ENCODE data around the gene TYRO3.
"Not testable (repeated sequence)": the region's sequence is repeated elsewhere in the genome, so short reads cannot be mapped to it uniquely, and the experiment has no call there.

Gene TYRO3

DNA sequence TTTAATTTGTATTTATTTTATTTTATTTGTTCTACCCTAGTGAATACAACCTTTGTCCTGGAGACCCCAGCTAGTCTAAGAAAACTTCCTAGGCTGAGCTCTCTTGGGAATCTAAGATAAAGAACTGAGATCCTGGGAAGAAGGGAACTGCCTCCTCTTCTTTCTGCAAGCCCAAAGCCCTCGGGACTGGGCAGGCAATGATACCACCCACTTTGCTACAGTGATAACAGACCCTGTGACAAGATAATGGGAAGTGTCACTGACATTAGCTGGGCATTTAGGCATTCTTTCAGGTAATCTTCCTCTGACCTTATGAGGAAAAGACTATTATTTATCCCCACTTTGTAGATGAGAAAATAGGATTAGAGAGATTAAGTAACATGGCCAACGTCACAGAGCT lies 15.1 kb downstream of the TYRO3 start:
- no peak for DNase-seq (ENCODE audit: low read depth)

DNA sequence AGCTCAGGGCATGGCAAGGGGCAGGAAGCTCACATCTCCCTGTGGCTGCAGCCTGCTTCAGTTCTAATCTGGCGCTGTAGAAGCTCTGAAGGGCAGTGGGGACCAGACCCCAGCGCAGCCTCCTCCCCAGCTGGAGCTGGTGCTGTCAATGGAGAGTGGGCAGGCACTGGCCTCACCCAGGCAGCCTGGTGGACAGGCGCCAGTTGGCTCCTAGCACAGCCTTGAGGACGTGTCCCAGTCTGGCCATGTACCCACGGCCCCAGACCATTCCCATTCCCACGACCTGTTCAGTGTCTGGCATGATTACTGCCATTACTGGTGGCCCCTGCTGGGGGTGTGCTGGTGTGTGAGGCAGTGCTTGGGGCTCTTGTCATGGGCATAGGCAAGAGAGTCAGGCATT lies 16.3 kb downstream of the TYRO3 start:
- DNase-seq (ENCODE audit: low read depth): no peak

DNA sequence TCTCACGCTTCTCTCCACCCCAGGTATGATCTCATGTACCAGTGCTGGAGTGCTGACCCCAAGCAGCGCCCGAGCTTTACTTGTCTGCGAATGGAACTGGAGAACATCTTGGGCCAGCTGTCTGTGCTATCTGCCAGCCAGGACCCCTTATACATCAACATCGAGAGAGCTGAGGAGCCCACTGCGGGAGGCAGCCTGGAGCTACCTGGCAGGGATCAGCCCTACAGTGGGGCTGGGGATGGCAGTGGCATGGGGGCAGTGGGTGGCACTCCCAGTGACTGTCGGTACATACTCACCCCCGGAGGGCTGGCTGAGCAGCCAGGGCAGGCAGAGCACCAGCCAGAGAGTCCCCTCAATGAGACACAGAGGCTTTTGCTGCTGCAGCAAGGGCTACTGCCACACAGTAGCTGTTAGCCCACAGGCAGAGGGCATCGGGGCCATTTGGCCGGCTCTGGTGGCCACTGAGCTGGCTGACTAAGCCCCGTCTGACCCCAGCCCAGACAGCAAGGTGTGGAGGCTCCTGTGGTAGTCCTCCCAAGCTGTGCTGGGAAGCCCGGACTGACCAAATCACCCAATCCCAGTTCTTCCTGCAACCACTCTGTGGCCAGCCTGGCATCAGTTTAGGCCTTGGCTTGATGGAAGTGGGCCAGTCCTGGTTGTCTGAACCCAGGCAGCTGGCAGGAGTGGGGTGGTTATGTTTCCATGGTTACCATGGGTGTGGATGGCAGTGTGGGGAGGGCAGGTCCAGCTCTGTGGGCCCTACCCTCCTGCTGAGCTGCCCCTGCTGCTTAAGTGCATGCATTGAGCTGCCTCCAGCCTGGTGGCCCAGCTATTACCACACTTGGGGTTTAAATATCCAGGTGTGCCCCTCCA lies 19.1 kb downstream of the TYRO3 start:
- no peak for DNase-seq (ENCODE audit: low read depth)

DNA sequence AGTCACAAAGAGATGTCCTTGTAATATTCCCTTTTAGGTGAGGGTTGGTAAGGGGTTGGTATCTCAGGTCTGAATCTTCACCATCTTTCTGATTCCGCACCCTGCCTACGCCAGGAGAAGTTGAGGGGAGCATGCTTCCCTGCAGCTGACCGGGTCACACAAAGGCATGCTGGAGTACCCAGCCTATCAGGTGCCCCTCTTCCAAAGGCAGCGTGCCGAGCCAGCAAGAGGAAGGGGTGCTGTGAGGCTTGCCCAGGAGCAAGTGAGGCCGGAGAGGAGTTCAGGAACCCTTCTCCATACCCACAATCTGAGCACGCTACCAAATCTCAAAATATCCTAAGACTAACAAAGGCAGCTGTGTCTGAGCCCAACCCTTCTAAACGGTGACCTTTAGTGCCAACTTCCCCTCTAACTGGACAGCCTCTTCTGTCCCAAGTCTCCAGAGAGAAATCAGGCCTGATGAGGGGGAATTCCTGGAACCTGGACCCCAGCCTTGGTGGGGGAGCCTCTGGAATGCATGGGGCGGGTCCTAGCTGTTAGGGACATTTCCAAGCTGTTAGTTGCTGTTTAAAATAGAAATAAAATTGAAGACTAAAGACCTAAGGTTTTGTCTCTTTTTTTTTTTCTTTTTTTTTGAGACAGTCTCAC lies 19.8 kb downstream of the TYRO3 start:
- no peak for DNase-seq (ENCODE audit: low read depth)

DNA sequence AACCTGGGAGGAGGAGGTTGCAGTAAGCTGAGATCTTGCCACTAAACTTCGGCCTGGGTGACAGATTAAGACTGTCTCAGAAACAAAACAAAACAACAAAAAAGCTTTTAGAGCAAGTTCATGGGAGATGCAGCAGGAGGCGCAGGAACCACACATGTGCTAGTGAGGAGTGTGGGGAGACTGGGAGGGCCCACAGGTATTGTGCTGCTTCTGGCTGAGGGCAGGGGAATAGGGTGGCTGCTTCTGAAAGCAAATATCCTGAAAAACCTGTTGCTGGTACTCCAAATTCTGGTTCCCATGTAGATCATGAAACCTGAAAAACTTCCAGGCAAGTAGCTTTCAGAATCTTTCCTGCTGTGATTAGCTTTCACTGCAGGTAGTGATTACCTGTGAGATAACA lies 22.1 kb downstream of the TYRO3 start:
- DNase-seq (ENCODE audit: low read depth): no peak

DNA sequence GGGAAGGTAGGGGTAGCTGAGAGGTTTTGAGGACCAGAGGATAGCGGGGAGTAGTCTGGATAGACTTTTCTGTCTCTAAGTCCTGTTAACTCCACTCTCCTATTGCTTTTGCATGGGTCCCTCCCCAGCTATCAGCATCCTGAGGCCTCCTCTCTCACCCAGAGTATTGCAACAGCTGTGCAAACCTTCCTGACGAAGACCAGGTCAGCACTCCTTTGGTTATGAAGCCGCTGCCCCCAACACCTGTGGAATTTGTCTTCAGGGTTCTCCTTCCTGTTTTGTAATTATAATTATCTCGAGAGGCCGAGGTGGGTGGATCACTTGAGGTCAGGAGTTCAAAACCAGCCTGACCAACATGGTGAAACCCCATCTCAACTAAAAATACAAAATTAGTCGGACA lies 24.8 kb downstream of the TYRO3 start:
- DNase-seq (ENCODE audit: low read depth): no peak

DNA sequence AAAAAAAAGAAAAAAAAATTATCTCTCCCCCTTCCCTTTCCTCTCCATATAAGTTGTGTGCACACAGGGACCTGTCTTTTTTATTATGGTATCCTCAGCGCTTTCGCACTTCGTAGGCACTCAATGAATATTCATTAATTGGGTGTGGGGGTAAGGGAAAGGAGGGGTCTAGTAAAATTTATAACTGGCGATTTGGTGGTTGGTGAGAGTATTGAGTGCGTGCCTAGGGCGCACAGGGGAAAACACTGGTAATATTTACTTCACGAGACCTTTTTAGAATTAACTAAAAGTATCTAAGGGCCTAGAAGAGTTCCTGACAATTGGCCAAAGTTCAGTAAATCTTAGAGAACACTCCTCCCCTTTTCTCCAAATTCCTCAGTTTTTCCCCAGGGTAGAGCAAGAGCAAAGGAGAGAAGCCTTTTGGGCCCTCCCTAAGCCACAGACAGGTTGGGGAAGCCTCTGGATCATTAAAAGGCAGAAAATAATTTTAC lies 25.7 kb downstream of the TYRO3 start:
- no peak for DNase-seq (ENCODE audit: low read depth)

DNA sequence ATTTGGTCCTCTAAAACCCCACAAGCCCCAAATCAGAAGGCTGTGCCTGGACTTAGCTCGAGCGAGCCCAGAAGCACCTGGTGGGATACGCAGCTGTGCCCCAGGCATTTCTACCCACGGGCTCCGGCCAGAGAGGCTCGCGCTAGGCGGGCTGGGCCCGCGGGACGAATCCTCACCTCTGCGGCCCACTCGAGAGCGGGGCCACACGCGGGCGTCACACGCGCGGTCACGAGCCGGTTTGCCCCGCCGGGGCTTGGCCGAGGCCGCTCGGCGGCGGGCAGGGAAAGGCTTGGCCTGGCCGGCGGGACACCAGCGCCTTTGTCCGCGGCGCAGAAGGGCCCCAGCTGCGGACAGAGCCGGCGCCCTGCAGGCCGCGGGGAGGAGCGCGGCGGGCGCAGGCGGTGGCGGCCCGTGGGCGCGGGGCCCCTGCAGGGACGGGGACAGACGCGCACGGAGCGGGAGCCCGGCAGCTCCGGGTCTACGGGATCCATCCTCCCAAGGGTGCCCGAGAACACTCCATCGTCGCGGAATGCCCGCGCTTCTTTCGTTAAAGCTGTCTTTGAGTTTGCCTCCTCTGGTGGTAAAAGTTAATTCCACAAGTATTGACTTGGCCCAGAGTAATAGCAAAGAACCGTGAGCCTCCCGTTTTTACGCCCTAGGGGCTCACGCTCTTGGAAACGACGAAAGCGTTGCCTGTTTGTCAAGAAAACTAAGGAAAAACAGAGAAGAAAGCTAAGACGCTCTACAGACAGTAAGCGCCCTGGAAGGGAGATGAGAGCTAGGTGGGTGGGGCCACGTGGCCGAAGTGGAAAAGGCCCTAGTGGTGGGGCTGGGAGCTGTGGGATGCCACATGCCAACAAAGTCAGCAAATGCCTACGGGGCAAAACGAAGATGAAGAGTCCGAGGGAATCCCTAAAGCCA lies 26.4 kb downstream of the TYRO3 start:
- DNase-seq (ENCODE audit: low read depth): peak; percentile 35

DNA sequence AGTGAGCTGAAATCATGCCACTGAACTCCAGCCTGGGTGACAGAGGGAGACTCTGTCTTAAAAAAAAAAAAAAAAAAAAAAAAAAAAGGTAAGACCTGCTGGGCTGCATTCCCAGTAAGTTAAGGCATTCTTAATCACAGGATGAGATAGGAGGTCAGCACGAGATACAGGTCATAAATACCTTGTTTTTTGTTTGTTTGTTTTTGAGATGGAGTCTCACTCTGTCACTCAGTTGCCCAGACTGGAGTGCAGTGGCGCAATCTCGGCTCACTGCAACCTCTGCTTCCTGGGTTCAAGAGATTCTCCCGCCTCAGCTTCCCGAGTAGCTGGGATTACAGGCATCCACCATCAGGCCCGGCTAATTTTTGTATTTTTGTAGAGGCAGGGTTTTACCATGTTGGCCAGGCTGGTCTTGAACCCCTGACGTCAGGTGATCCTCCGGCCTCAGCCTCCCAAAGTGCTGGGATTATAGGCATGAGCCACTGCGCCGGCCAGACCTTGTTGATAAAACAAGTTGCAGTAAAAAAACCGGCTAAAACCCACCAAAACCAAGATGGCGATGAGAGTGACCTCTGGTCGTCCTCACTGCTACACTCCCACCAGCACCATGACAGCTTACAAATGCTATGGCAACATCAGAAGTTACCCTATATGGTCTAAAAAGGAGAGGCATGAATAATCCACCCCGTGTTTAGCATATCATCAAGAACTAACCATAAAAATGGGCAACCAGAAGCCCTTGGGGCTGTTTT lies 27.7 kb downstream of the TYRO3 start:
- DNase-seq (ENCODE audit: low read depth): not testable (repeated sequence)

DNA sequence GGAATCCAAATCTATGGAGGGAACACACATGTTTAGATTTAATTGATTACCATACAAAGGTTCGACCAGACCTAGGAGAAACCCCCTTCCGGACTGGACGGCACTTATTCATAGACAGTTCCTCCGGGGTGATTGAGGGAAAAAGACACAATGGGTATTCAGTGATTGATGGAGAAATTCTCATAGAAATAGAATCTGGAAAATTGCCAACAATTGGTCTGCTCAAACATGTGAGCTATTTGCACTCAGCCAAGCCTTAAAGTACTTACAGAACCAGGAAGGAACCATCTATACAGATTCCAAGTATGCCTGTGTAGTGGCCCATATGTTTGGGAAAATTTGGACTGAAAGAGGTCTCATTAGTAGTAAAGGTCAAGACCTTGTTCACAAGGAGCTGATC lies 30.0 kb downstream of the TYRO3 start:
- DNase-seq (ENCODE audit: low read depth): not testable (repeated sequence)

DNA sequence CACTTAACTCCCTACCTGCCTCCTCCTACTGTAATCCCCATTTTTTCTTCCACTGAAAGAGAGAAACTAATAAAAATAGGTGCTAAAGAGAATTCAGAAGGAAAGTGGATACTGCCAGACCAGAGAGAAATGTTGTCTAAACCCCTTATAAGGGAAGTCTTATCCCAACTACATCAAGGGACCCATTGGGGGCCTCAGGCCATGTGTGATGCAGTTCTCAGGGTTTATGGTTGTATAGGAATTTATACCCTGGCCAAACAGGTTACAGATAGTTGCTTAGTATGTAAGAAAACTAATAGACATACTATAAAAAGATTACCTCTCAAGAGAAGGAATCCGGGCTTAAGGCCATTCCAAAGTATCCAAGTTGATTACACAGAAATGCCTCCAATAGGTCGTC lies 30.6 kb downstream of the TYRO3 start:
- DNase-seq (ENCODE audit: low read depth): not testable (repeated sequence)

DNA sequence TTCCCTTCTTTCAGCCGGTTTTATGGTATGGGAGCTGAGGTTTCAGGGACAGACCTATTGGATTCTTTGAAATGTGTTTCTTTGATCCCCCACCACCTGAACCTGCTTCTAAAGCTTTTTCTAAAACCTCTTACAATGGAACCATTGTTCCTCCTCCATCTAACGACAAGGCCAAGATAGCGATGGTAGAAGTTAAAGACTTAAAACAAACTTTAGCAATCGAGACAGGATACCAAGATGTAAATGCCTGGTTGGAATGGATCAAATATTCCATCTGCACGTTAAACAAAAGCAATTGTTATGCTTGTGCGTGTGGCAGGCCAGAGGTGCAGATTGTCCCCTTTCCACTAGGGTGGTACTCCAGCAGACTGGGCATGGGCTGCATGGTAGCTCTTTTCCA lies 32.2 kb downstream of the TYRO3 start:
- DNase-seq (ENCODE audit: low read depth): not testable (repeated sequence)

DNA sequence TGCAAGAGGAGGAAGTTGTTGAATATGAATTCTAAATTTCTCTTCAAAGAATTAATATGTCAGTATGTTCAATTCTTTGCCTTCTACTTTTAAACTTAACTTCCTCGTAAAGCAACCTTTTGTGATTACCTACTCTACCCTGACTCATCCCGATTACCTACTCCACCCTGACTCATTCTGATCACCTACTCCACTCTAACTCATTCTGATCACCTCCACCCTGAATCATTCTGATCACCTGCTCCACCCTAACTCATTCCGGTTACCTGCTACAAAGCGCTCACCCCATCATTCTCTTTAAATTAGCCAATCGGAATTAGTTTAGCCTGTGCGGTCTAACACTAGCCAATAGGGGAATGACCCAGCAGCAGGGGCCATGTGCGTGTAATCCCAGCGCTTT lies 33.7 kb downstream of the TYRO3 start:
- not testable (repeated sequence) for DNase-seq (ENCODE audit: low read depth)

DNA sequence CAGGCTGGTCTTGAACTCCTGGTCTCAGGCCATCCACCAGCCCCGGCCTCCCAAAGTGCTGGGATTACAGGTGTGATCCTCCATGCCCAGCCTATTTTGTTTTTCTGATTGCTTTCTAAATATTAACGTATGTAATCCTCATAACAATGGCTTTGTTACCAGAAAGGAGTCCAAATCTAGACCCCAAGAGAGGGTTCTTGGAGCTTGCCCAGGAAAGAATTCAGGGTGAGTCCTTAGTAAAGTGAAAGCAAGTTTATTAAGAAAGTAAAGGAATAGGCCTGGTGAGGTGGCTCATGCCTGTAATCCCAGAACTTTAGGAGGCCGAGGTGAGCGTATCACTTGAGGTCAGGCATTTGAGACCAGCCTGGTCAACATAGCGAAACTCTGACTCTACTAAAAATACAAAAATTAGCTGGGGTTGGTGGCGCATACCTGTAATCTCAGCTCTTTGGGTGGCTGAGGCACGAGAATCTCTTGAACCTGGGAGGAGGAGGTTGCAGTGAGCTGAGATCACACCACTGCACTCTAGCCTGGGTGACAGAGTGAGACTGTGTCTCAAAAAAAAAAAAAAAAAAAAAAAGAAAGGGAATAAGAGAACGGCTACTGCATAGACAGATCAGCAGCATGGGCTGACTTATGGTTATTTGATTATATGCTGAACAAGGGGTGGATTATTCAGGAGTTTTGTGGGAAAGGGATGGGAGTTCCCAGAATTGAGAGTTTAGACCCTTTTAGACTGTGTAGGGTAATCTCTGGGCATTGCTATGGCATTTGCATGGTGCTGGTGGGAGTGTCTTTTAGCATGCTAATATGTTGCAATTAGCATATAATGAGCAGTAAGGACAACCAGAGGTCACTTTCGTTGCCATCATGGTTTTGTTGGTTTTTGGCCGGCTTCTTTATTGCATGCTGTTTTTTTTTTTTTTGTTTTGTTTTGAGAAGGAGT lies 36.1 kb downstream of the TYRO3 start:
- DNase-seq (ENCODE audit: low read depth): no peak

DNA sequence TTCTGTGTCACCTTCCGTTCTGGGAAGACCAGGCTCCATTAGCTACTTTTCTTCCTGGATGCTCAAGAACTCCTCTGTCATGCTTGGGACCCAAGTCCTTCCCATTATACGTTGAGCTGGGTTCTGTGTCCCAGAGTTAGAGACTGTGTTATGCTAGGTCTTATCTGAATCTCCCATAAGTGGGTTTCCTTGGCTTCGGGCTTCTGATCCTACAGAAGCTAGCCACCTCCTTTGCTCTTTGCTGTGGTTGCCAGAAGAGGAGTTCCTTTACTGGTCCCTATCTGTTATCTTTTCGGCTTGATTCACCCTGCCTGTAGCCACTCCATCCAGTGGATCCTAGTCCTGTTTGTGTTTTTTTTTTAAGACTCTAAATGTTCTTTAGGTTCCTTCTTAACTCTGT lies 38.0 kb downstream of the TYRO3 start:
- no peak for DNase-seq (ENCODE audit: low read depth)

DNA sequence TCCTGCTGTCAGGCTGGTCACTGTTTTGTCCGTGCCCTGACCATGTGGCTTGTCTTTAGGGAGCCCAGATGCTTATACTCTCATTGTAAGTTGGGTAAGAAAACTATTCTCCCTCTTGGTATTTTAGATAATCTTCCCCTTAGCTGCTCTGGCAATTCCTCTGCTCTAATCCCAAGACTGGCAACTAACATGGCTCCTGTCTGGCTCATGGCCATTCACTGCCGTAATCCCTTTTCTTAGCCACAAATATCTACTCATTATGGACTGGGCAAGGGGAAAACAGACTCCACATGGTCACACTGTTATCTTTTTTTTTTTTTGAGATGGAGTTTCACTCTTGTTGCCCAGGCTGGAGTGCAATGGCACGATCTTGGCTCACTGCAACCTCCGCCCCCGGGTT lies 38.8 kb downstream of the TYRO3 start:
- DNase-seq (ENCODE audit: low read depth): no peak

DNA sequence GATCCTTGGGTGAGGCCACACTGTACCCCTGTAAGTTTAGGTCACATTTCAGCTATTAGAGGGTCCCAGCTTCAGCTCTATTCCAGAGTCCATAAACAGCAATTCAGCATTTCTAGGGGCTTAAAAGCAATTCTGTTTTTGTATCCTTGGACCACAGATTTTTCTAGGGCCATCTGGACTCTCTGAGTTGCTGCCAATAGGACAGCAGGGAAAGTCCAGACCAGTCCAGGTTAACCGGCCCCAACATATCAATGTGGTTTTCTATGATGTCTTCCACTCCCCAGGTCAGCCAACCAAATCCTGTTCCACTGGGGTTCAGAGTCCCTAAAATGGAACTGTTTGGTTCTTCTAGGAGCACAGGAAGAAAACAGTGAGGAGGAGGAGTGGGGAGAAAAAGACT lies 40.0 kb downstream of the TYRO3 start:
- no peak for DNase-seq (ENCODE audit: low read depth)

DNA sequence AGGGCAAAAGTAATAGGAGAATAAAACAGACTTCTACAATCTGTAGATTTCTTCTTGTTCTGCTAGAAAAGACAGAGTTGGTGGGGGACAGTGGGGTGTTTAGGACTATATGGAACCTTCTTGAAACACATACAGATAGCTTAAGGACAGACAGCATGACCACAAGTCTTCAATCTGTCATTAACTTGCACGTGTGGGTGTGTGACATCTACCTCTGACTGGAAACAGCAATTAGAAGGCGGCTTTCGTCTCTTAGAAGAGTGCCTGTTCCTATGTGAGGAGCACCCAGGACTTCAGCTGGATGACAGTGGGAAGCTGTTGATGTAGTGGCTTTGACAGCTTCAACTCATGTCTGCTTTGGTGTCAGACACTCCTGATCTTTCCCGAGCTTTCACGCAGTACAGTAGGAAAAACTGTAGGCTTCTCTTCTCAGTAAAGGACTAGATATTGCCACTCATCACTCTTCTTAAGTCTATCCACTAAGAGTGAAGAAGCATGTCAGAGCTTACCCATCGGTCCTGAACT lies 44.5 kb downstream of the TYRO3 start:
- DNase-seq (ENCODE audit: low read depth): no peak

DNA sequence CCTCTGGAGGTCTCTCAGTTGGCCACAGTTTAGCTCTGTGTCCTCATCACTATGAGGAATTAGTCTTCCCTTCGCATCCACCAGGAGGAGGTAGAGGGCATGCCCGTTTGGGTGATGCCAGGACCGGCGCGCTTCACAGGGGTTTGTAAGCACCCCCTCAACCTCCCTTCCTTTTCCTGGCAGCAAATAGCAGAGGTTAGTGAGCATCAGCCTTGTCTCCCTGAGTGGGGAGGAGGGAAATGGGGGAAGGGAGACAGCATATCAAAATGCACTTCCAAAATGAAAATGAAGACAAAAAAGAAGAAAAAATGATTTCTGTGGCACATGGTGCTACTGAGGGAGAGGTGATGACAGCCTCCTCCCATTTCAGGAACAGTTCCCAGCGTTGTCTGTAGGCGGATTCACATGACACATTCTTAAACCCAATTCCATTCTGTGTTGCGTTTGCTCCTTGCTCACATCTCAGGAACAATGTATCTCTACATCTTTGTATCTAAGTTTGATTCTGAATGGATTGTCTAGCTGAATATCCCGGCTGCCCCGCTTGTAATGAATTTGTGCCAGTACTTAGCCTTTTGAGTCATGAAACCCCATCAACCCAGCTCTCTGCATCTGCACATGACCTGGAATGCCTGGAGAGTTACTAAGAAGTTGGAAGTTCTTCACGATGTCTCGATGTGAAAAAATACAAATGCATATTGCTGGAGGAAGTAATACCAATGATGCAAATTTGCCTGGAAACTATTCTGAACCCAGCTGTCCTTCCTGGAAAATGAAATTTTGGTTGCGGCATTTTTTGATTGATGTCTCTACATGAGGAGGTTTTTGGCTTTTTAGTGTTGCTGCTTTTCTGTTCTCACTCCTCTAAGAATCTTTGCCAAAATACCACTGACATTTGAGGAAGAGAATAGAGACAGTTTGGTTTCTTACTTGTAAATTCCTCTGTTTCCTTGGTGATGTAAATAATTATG lies 45.2 kb downstream of the TYRO3 start:
- DNase-seq (ENCODE audit: low read depth): peak; percentile 74

Data from HS-27A (cell line).